Lung (tissue), 12 donors: Measurements from ENCODE around the gene ANKFN1. TPM values are rescaled to one million over a fixed set of nuclear protein-coding genes. Genes with fewer than 3 reads are reported as not detected.

Experiments
- ATAC-seq: fragments of 200-7000 bp; cut with Tn5 transposase; one replicate; pipeline ENCODE4 v1.9.1; 2020; ENCODE audit warnings: moderate number of reproducible peaks; ENCODE audit not compliant: insufficient read depth, low FRiP score
- DNase-seq, 3 donors: peaks; one replicate each; pipeline ENCODE4 v3.0.0-alpha.2; 2013 to 2017
- H3K27ac ChIP-seq, 2 donors: one replicate each; pipeline ENCODE4 v1.5.1; 2013; ENCODE audit warnings: mild to moderate bottlenecking in 2 of 2, moderate library complexity in 2 of 2, control low read depth in 1 of 2, inconsistent platforms in 1 of 2, low read depth in 1 of 2, low read length in 1 of 2
- H3K27me3 ChIP-seq, 3 donors: one replicate each; pipeline ENCODE4 v1.5.1; 2013; ENCODE audit warnings: low read length in 2 of 3; ENCODE audit not compliant: control insufficient read depth in 3 of 3, insufficient read depth in 3 of 3
- H3K36me3 ChIP-seq, 4 donors: one replicate each; pipeline ENCODE4 v1.5.1; 2013; ENCODE audit warnings: low read length in 4 of 4, mild to moderate bottlenecking in 1 of 4, moderate library complexity in 1 of 4; ENCODE audit not compliant: control insufficient read depth in 4 of 4, insufficient read depth in 4 of 4
- H3K4me1 ChIP-seq, 5 donors: one replicate each; pipeline ENCODE4 v1.5.1; 2013; ENCODE audit warnings: low read length in 5 of 5, mild to moderate bottlenecking in 2 of 5, moderate library complexity in 1 of 5; ENCODE audit not compliant: control insufficient read depth in 5 of 5, insufficient read depth in 5 of 5
- H3K4me3 ChIP-seq: one replicate; pipeline ENCODE4 v1.5.1; 2013; ENCODE audit warnings: mild to moderate bottlenecking, control low read depth, moderate library complexity
- H3K9ac ChIP-seq, 2 donors: one replicate each; pipeline ENCODE4 v1.5.1; 2013; ENCODE audit warnings: low read length in 2 of 2, control low read depth in 1 of 2; ENCODE audit not compliant: insufficient read depth in 1 of 2
- H3K9me3 ChIP-seq, 4 donors: one replicate each; pipeline ENCODE4 v1.5.1; 2013; ENCODE audit warnings: low read length in 3 of 4, mild to moderate bottlenecking in 1 of 4, moderate library complexity in 1 of 4; ENCODE audit not compliant: control insufficient read depth in 4 of 4, insufficient read depth in 3 of 4
- WGBS, 2 donors: extraction: QIAGEN DNeasy Blood & Tissue Kit; methylation state at CpG; one replicate each; pipeline ENCODE4 v1.1.7; 2013; 5-methylcytosine and 5-hydroxymethylcytosine counted together
- polyA plus RNA-seq, 2 donors: library from polyadenylated mRNA; stranded (reverse); fragments of 200-250 nt; gene quantifications; one replicate each; pipeline ENCODE4 v1.2.1, GENCODE V29; 2013
- total RNA-seq, 2 donors: library from RNA; depleted of rRNA in 1 of 2; stranded (reverse); fragments of >200 nt in 1 of 2; gene quantifications; one replicate each; pipeline ENCODE4 v1.2.1, GENCODE V29; 2014 to 2021
- TF ChIP-seq, protein P1 (sequence below): IDR thresholded peaks from 2 replicates; pipeline ENCODE4 v1.5.1; 2012; ENCODE audit warnings: mild to moderate bottlenecking; ENCODE audit errors: control extremely low read depth, extremely low read depth
- donor health status: control.
- donor health status: control.
- donor health status: Bipolar disorder and iron deficiency.
- donor health status: healthy.
- donor health status: DM: yes; HTN: yes; CAD: no.

ANKFN1 gene
- total and polyA plus RNA-seq, 4 donors, result 0.39 to 8.5 (median 3.4) TPM

DNA sequence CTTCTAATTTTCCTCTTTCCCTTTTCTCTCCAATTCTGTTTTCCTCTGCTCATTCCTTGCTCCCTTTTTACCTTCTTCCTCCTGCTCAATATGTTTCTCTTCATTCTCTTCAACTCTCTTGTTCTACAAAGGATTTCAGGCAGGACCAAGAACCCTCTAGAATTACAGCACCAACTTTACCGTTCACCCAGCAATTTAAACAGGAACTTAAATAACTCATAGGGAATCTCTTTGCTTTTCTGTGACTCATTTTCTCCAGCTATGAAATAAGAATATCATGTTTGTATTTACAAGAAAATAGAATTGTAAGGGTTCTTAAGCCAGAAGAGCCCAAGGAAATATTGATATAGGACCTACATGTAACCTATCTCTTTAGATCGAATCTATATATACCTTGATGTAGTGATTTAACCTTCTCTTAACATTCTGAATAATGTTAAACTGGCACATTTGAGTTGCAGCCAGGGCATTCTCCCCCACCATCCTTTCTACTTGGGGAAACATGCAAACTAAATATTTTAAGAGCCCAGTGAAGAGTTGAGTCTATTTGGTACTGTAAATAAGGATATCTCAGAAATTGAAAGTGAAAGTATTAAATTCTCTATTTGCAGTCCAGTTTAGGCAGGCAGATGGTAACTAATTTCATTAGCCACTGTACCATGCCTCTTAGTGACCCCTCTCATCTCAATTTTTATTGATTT, 137.0 kb downstream of the ANKFN1 start:
- Histone ChIP-seq H3K27me3 (no peaks in the 10 kb centered on the region), H3K9me3 (peaks cover 0 to under 1% (median 0%) of the 10 kb centered on the region in 4 donors), H3K4me1 (peaks cover 0 to 5% (median 0%) of the 10 kb centered on the region in 5 donors), H3K27ac (no peak overlapping the region), H3K4me3 (no peak overlapping the region), H3K36me3 (no peaks in the 10 kb centered on the region), H3K9ac (no peak overlapping the region)
- 51 to 55% methylated on average over 2 of the region's 2 CpGs for whole genome bisulfite sequencing, 2 donors
- TF ChIP-seq, protein P1, sequence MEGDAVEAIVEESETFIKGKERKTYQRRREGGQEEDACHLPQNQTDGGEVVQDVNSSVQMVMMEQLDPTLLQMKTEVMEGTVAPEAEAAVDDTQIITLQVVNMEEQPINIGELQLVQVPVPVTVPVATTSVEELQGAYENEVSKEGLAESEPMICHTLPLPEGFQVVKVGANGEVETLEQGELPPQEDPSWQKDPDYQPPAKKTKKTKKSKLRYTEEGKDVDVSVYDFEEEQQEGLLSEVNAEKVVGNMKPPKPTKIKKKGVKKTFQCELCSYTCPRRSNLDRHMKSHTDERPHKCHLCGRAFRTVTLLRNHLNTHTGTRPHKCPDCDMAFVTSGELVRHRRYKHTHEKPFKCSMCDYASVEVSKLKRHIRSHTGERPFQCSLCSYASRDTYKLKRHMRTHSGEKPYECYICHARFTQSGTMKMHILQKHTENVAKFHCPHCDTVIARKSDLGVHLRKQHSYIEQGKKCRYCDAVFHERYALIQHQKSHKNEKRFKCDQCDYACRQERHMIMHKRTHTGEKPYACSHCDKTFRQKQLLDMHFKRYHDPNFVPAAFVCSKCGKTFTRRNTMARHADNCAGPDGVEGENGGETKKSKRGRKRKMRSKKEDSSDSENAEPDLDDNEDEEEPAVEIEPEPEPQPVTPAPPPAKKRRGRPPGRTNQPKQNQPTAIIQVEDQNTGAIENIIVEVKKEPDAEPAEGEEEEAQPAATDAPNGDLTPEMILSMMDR, result no peak
- DNase-seq (peak in 1 of 3 donors; percentile 3), ATAC-seq (no peak)

DNA sequence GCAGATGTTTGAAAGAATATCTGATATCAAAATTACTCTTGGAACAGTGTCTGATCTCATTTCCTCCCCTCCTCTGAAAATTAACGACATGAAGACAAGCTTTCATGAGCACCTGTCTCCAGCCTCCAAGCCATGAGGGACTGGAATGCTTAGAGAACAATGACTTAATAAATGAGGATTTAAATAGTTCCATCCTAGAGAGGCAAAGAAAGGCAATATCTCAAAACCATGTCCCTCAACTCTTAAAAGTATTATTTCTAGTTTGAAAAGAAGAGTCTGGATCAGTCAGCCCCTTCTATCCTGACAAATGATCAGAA, 137.5 kb downstream of the ANKFN1 start:
- no peak overlapping the region for H3K4me3 ChIP-seq
- no peak overlapping the region for H3K9ac ChIP-seq
- H3K9me3 ChIP-seq, result peaks cover 0 to 2% (median 0%) of the 10 kb centered on the region in 4 donors
- TF ChIP-seq, protein P1, result no peak
- H3K4me1 ChIP-seq, result peaks cover 0 to 5% (median 0%) of the 10 kb centered on the region in 5 donors
- WGBS, 2 donors, result 0 to 10% methylated on average over 1 of the region's 1 CpG
- H3K36me3 ChIP-seq, result no peaks in the 10 kb centered on the region
- ATAC-seq, result no peak
- no peak overlapping the region for H3K27ac ChIP-seq
- H3K27me3 ChIP-seq, result no peaks in the 10 kb centered on the region
- no peak for DNase-seq

DNA sequence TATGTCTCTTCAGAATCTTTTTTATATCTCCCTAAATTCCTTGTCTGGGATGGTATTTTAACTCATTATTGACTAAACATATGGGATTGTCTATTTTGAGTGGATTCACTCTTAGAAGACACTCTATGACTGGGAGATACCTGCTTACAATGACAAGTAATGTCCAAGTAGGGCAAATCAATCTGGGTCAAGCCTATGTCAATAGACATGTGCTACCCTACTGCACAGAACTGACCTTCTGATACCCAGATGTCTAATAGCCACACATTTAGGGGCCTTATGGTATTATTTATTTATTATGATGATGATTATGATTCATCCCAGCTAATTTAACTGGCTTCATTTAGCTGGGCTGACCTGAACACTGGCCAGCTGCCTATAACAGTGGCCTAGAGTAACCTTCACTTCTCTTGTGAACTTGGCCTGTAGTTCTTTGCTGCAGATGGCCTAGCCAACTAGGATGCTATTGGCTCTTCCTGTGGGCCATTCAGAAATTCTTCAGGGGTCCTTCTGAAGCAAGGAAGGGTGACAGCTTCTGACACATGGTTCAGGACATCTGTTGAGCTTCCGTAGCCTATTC, 138.0 kb downstream of the ANKFN1 start:
- 96 to 100% methylated on average over 1 of the region's 1 CpG for WGBS, 2 donors
- H3K36me3 ChIP-seq, result no peaks in the 10 kb centered on the region
- ATAC-seq (no peak), DNase-seq (no peak)
- peaks cover 0 to 5% (median 0%) of the 10 kb centered on the region in 5 donors for H3K4me1 ChIP-seq
- H3K9me3 ChIP-seq, result peaks cover 0 to 2% (median 0%) of the 10 kb centered on the region in 4 donors
- no peaks in the 10 kb centered on the region for H3K27me3 ChIP-seq
- TF ChIP-seq, protein P1, result no peak
- no peak overlapping the region for H3K4me3 ChIP-seq
- H3K9ac ChIP-seq, result no peak overlapping the region
- H3K27ac ChIP-seq, result no peak overlapping the region
